ENCODE results near the gene JAG1. TPM values are rescaled to one million over a fixed set of nuclear protein-coding genes. Genes with fewer than 3 reads are reported as not detected.

Gene JAG1
- polyA plus RNA-seq, 3 donors = 0.70 to 6.8 (median 0.85) TPM

GRCh38 chr20:10629946-10630650 lies 43.7 kb downstream of the JAG1 start:
- no peaks in the 10 kb centered on the region for H3K27me3 ChIP-seq (ENCODE audit: control insufficient read depth in 2 of 2, insufficient read depth in 2 of 2, low read length in 2 of 2)
- H3K36me3 Mint-ChIP-seq = peaks cover 3 to 10% of the 10 kb centered on the region in 2 donors
- intact Hi-C loops (cut with micrococcal nuclease) = no loop called here
- H2AFZ ChIP-seq (ENCODE audit: insufficient read depth, low read depth, low read length, poor library complexity, severe bottlenecking) = no peak overlapping the region
- no peaks in the 10 kb centered on the region for H4K20me1 ChIP-seq (ENCODE audit: insufficient read depth, low read length)
- no peak overlapping the region for H3K9ac ChIP-seq (ENCODE audit: insufficient read depth, low read length, poor library complexity, severe bottlenecking)
- H3K4me1 Mint-ChIP-seq = no peaks in the 10 kb centered on the region
- no peak overlapping the region for H3K4me3 Mint-ChIP-seq
- H3K9me3 Mint-ChIP-seq = peaks cover 0 to 1% (median 0%) of the 10 kb centered on the region in 7 donors
- DNase-seq = no peak
- WGBS (ENCODE audit: insufficient coverage) = 93% methylated on average over 6 of the region's 9 CpGs
- H3K79me2 ChIP-seq (ENCODE audit: insufficient read depth, low read length) = no peaks in the 10 kb centered on the region
- no peaks in the 10 kb centered on the region for H3K9me3 ChIP-seq (replicated peaks in 1 of 2; ENCODE audit: control insufficient read depth in 1 of 2, insufficient read depth in 1 of 2, low read length in 2 of 2)
- no peaks in the 10 kb centered on the region for H3K4me1 ChIP-seq (ENCODE audit: control insufficient read depth in 1 of 2, insufficient read depth in 2 of 2, low read length in 2 of 2)
- peak overlapping the region in 1 of 7 donors; percentile 64 for H3K27ac Mint-ChIP-seq
- no peak overlapping the region for H3K27ac ChIP-seq (ENCODE audit: low read depth in 1 of 2, low read length in 2 of 2)
- H3K4me3 ChIP-seq (replicated peaks in 1 of 3; ENCODE audit: low read depth in 2 of 3, low read length in 3 of 3) = no peak overlapping the region
- no peaks in the 10 kb centered on the region for H3K27me3 Mint-ChIP-seq (ENCODE audit: low read depth in 3 of 3)
- no peak overlapping the region for H3K4me2 ChIP-seq (replicated peaks; ENCODE audit: extremely low read depth, low read length, poor library complexity, severe bottlenecking)
- H3K36me3 ChIP-seq (replicated peaks in 1 of 2; ENCODE audit: control insufficient read depth in 1 of 2, insufficient read depth in 2 of 2, low read length in 2 of 2) = no peaks in the 10 kb centered on the region
- TF ChIP-seq CTCF (IDR thresholded peaks at IDR 0.05) = no peak

GRCh38 chr20:10626896-10627295 lies 46.9 kb downstream of the JAG1 start:
- Histone ChIP-seq H3K9ac (ENCODE audit: insufficient read depth, low read length, poor library complexity, severe bottlenecking) (no peak overlapping the region), H3K27me3 (ENCODE audit: control insufficient read depth in 2 of 2, insufficient read depth in 2 of 2, low read length in 2 of 2) (no peaks in the 10 kb centered on the region), H3K9me3 (replicated peaks in 1 of 2; ENCODE audit: control insufficient read depth in 1 of 2, insufficient read depth in 1 of 2, low read length in 2 of 2) (no peaks in the 10 kb centered on the region), H4K20me1 (ENCODE audit: insufficient read depth, low read length) (no peaks in the 10 kb centered on the region), H3K4me2 (replicated peaks; ENCODE audit: extremely low read depth, low read length, poor library complexity, severe bottlenecking) (no peak overlapping the region), H3K27ac (ENCODE audit: low read depth in 1 of 2, low read length in 2 of 2) (no peak overlapping the region), H3K4me3 (replicated peaks in 1 of 3; ENCODE audit: low read depth in 2 of 3, low read length in 3 of 3) (no peak overlapping the region), H2AFZ (ENCODE audit: insufficient read depth, low read depth, low read length, poor library complexity, severe bottlenecking) (no peak overlapping the region), H3K36me3 (replicated peaks in 1 of 2; ENCODE audit: control insufficient read depth in 1 of 2, insufficient read depth in 2 of 2, low read length in 2 of 2) (no peaks in the 10 kb centered on the region), H3K79me2 (ENCODE audit: insufficient read depth, low read length) (no peaks in the 10 kb centered on the region), H3K4me1 (ENCODE audit: control insufficient read depth in 1 of 2, insufficient read depth in 2 of 2, low read length in 2 of 2) (no peaks in the 10 kb centered on the region)
- no CpG with 5 or more reads among the region's 3 CpGs for WGBS (ENCODE audit: insufficient coverage)
- H3K9me3 Mint-ChIP-seq = no peaks in the 10 kb centered on the region
- no peak overlapping the region for H3K27ac Mint-ChIP-seq
- H3K36me3 Mint-ChIP-seq = peaks cover 17% of the 10 kb centered on the region in 2 donors
- intact Hi-C loops (cut with micrococcal nuclease) = no loop called here
- no peaks in the 10 kb centered on the region for H3K4me1 Mint-ChIP-seq
- no peaks in the 10 kb centered on the region for H3K27me3 Mint-ChIP-seq (ENCODE audit: low read depth in 3 of 3)
- no peak for DNase-seq
- no peak overlapping the region for H3K4me3 Mint-ChIP-seq
- no peak for TF ChIP-seq CTCF (IDR thresholded peaks at IDR 0.05)
